ENCODE results near the gene RAB34.
"Not testable (repeated sequence)": the region's sequence is repeated elsewhere in the genome, so short reads cannot be mapped to it uniquely, and the experiment has no call there.

Gene RAB34

GRCh38 chr17:28745786-28746411 lies 28.2 kb upstream of the RAB34 start:
- DNase-seq, result no peak

GRCh38 chr17:28744972-28745785 lies 27.5 kb upstream of the RAB34 start:
- DNase-seq, result peak; percentile 21

DNA sequence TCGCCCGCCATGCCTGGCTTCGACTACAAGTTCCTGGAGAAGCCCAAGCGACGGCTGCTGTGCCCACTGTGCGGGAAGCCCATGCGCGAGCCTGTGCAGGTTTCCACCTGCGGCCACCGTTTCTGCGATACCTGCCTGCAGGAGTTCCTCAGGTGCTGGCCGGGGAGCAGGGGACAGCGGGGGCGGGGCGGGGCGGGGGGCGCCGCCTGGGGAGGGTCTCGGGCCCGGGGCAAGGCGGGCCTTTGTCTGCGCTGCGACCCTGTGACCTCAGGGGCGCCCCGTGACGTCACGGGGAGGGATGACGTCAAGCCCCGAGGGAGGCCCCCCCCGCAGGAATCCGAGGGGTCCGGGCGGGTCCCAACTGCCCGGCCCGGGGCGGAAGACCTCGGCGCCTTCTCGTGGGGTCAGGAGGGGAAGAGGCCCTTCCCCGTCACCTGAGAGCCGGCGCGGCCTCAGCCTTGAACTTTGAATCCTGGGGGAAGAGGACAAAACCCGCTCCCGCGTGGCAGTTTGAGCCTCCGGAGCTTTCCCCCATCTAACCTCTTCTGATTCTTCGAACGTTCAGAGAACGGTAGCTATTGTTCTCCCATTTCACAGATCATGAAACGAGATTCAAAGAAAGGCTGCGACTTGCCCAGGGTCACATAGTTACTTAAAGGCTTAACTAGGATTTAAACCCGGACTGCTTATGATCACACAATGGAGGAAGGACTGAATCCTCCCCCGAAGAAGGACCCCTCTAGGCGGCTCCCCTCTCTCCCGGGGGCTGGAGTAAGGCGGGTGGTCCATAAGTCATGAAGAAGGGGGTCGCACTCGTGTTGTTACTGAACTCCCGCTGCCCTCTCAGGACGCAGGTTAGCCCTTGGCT lies 26.7 kb upstream of the RAB34 start:
- peak; percentile 41 for DNase-seq

DNA sequence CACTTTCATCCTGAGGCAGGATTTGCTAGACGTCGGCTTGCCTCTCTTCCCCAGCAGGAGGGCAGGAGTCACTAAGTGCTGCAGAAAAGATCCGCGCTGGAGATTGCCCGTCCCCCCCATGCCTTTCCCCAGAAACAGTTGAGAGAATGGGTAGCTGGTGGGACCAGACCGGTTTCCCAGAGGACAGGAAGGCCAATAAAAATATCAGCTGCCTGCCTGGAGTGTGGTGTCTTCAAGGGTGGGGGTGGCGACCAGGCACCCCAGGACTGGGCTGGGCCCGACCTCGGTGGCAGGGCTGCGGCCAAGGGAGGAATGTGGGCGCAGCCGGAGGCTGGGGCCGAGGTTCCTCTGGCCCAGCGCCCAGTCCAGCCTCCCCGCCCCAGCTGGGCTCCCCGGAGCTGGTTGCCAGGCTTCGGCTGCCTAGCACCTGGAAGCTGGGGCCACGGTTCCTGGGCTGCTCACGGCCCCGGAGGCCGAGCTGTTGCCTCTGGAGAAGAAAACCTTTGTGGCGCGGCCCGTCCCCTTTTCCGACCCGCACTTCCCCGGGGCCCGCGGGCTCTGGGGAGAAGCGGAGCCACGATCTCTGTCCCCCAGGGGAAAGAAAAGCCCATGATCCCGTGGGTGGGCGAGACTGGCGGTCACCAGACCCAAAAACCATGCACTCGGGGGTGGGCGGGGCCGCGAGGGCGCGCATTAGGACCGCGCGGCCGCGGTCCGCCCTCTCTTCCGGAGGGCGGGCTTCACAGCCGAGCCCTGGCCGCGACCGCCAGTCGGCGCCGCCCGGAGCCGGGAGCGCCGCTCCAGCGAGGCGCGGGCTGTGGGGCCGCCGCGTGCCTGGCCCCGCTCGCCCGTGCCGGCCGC lies 25.8 kb upstream of the RAB34 start, which contains the start of gene TRAF4:
Gene TRAF4, plus strand, starts transcription at position 769 of the 861 bp plus-strand sequence. CDS start 102 bp downstream, outside the sequence.
- DNase-seq, result peak; percentile 83

DNA sequence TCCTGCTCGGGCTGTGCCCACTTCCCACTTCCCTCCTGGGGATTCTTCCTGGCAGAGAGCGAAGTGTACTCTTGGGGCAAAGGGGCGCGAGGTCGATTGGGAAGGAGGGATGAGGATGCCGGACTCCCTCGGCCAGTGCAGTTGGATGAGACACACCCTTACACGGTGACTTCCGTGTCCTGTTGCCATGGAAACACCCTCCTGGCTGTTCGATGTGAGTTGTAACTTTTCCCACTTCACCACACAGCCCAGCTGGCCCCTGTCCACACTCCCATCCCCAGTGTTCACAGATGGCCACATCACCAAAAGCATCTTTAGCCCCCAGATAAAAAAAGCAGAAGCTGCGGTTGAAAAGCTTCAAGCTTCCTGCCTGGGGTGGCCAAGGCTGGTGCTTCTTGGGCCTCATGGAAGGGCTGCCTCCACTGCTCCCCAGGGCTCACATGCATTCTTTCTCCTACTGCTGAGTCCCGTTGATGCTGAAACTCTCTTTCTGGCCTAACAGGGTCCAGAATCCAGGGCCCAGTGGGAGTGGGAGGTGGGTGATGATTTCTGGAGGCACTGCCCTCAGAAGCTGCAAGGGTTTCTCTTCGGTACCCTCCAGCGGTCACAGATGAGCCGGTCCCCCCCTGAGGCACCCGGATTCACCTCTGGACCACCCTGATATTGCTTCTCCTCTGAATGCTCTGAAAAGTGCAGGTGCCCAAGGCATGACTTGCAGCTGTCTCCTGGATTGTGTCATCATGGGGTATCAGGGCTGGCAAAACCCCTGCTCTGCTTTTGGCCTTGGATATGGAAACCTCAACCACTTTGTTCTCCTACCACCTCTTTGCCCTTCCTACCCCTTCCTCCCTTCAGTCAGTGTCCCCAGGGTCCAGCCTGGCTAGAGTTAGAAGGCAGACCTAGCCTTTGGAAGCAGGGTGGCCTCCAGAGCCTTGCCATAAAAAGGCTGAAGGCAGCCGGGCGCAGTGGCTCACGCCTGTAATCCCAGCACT lies 24.0 kb upstream of the RAB34 start:
- DNase-seq, result no peak

GRCh38 chr17:28740406-28741357 lies 23.0 kb upstream of the RAB34 start:
- DNase-seq, result no peak

GRCh38 chr17:28738680-28739384 lies 21.2 kb upstream of the RAB34 start:
- DNase-seq, result no peak

GRCh38 chr17:28737770-28738679 lies 20.4 kb upstream of the RAB34 start:
- no peak for DNase-seq

- no peak for DNase-seq
Measured at GRCh38 chr17:28737316-28737715, 19.6 kb upstream of the RAB34 start.

DNA sequence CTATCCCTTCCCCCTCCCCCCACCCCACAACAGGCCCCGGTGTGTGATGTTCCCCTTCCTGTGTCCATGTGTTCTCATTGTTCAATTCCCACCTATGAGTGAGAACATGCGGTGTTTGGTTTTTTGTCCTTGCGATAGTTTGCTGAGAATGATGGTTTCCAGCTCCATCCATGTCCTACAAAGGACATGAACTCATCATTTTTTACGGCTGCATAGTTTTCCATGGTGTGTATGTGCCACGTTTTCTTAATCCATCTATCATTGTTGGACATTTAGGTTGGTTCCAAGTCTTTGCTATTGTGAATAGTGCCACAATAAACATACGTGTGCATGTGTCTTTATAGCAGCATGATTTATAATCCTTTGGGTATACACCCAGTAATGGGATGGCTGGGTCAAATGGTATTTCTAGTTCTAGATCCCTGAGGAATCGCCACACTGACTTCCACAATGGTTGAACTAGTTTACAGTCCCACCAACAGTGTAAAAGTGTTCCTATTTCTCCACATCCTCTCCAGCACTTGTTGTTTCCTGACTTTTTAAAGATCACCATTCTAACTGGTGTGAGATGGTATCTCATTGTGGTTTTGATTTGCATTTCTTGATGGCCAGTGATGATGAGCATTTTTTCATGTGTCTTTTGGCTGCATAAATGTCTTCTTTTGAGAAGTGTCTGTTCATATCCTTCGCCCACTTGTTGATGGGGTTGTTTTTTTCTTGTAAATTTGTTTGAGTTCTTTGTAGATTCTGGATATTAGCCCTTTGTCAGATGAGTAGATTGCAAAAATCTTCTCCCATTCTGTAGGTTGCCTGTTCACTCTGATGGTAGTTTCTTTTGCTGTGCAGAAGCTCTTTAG lies 18.5 kb upstream of the RAB34 start:
- DNase-seq, result not testable (repeated sequence)

DNA sequence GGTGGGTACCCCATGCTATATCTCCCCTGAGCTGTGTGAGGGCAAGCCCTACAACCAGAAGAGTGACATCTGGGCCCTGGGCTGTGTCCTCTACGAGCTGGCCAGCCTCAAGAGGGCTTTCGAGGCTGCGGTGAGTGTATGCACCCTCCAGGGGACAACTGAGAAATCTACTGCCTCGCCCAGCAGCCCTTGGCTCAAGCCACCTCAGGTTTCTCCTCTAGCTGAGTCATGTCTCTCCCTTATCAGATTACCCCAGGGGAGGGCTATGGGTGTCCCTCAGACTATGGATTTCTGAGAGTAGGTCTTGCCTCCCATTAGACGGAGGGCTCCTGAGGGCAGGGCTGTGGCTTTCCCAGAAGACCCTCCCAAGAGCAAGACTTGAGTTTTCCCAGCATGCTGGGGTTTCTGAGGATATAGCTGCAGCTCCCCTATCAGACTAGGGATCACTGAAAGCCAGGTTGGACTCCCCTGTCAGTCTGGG lies 17.6 kb upstream of the RAB34 start:
- DNase-seq, result no peak

- DNase-seq, result no peak
Measured at GRCh38 chr17:28734712-28735241, 17.1 kb upstream of the RAB34 start.

- no peak for DNase-seq
Measured at GRCh38 chr17:28733346-28733745, 15.7 kb upstream of the RAB34 start.

- no peak for DNase-seq
Measured at GRCh38 chr17:28729950-28730330, 12.3 kb upstream of the RAB34 start.

- DNase-seq, result peak; percentile 90
Measured at GRCh38 chr17:28728364-28729200, 10.9 kb upstream of the RAB34 start, which contains the start of gene NEK8. NEK8 (plus strand) TSS chr17:28728788; CDS start chr17:28728814, 26 bp downstream.
